T-helper 17 cell (primary cell): ENCODE data around the gene PHF21B. TPM values are rescaled to one million over a fixed set of nuclear protein-coding genes. Genes with fewer than 3 reads are reported as not detected.
"Not testable (repeated sequence)": the region's sequence is repeated elsewhere in the genome, so short reads cannot be mapped to it uniquely, and the experiment has no call there.

Source experiments
- ATAC-seq: fragments of 150-1000 bp; cut with Tn5 transposase; 2 replicates; pipeline ENCODE4 v1.10.0; 2021; ENCODE audit warnings: mild to moderate bottlenecking, moderate library complexity
- DNase-seq, 3 donors: peaks; one replicate each; pipeline versions ENCODE4 v3.0.0 to v3.0.0-alpha.2; 2020 to 2021
- H3K9me3 ChIP-seq: one replicate; pipeline ENCODE4 v1.7.0; 2013; ENCODE audit warnings: low read length, mild to moderate bottlenecking; ENCODE audit not compliant: control insufficient read depth, poor library complexity, severe bottlenecking
- H3K27ac Mint-ChIP-seq: one replicate; pipeline ENCODE4 v1.8.0; 2022; ENCODE audit warnings: mild to moderate bottlenecking, moderate library complexity, mixed read lengths
- H3K27me3 Mint-ChIP-seq: one replicate; pipeline ENCODE4 v1.8.0; 2022; ENCODE audit warnings: mixed read lengths
- H3K36me3 Mint-ChIP-seq: one replicate; pipeline ENCODE4 v1.8.0; 2022; ENCODE audit warnings: low read depth, mixed read lengths
- H3K4me1 Mint-ChIP-seq: one replicate; pipeline ENCODE4 v1.8.0; 2022; ENCODE audit warnings: mild to moderate bottlenecking, mixed read lengths
- H3K4me3 Mint-ChIP-seq: one replicate; pipeline ENCODE4 v1.8.0; 2022; ENCODE audit warnings: mild to moderate bottlenecking, moderate library complexity, mixed read lengths
- total RNA-seq, 4 donors: library from RNA in 2 of 4; stranded (reverse) in 2 of 4; gene quantifications; one replicate each; pipeline ENCODE4 v1.2.3 and lab custom pipeline; 2022 to 2026

PHF21B gene
- total RNA-seq, 2 donors from 2014 or later = not detected

GRCh38 chr22:44878483-44879300 is 131.1 kb downstream of the PHF21B start:
- H3K9me3 ChIP-seq = no peaks in the 10 kb centered on the region
- no peaks in the 10 kb centered on the region for H3K27me3 Mint-ChIP-seq
- no peaks in the 10 kb centered on the region for H3K4me1 Mint-ChIP-seq
- no peak overlapping the region for H3K4me3 Mint-ChIP-seq
- ATAC-seq = no peak
- no peak overlapping the region for H3K27ac Mint-ChIP-seq
- H3K36me3 Mint-ChIP-seq = no peaks in the 10 kb centered on the region
- DNase-seq = no peak

DNA sequence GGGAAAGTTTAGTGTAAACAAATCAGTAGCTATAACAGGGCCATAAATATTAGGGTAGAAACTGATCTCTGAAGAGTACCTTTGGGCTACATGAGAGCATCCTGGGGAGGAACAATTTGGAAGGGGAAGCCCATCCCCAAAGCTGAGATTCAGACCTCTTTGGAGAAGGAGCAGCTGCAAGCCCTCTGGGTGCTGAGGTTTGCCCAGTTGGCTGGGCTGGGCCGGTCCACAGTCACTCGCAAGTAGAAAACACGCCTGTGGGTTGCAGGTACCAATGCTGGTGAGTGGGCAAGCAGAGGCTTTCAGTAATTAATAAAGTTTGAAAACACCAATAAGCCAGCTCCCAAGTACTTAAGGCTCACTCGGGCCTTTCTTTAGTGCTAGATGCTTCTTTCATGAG is 132.9 kb downstream of the PHF21B start:
- peaks cover 4% of the 10 kb centered on the region for H3K27me3 Mint-ChIP-seq
- H3K9me3 ChIP-seq = no peaks in the 10 kb centered on the region
- ATAC-seq (no peak), DNase-seq (no peak)
- no peak overlapping the region for H3K27ac Mint-ChIP-seq
- H3K4me1 Mint-ChIP-seq = no peaks in the 10 kb centered on the region
- H3K36me3 Mint-ChIP-seq = no peaks in the 10 kb centered on the region
- no peak overlapping the region for H3K4me3 Mint-ChIP-seq

DNA sequence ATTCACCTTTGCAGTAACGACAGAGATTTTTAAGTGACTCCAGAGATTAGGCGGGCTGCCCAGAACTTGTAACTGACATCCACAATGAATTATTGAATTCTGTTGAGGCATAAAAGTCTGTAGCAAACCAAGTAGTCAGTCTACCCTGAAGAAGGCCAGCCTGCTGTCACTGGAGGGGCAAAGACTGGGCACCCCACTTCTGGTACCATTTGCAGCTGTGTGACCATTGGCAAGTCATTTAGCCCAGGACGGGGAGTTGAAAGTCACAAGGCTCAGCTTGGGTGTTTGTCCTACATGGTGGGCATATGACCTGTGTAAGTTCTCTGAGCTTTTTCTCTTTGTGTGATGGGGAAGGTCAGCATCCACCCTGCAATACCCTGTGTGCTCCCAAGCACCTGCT is 138.0 kb downstream of the PHF21B start:
- Mint-ChIP-seq H3K36me3 (peaks cover 2% of the 10 kb centered on the region), H3K4me1 (peaks cover 2% of the 10 kb centered on the region), H3K27me3 (peaks cover 18% of the 10 kb centered on the region), H3K27ac (no peak overlapping the region), H3K4me3 (no peak overlapping the region)
- DNase-seq = no peak
- ATAC-seq = no peak
- H3K9me3 ChIP-seq = no peaks in the 10 kb centered on the region

DNA sequence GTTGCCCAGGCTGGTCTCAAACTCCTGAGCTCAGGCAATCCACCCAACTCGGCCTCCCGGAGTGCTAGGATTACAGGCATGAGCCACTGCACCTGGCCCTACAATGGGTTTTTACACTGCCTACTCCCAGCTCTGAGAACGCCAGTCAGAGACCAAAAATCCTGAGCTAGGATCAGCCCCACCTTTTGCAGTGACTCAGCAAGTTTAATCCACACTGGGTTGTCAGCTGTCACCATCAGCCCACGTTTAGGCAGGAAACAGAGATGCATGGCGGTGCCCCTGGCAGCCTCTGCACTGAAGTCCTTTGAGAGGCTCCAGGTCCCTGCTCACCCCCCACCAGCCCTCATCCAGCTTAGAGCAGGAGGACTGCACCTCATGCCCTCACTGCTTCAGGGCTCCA is 139.8 kb downstream of the PHF21B start:
- H3K9me3 ChIP-seq = no peaks in the 10 kb centered on the region
- no peak for DNase-seq
- peaks cover 18% of the 10 kb centered on the region for H3K27me3 Mint-ChIP-seq
- H3K4me3 Mint-ChIP-seq = no peak overlapping the region
- H3K4me1 Mint-ChIP-seq = peaks cover 2% of the 10 kb centered on the region
- no peak overlapping the region for H3K27ac Mint-ChIP-seq
- peaks cover 2% of the 10 kb centered on the region for H3K36me3 Mint-ChIP-seq
- no peak for ATAC-seq

GRCh38 chr22:44869196-44869595 is 140.6 kb downstream of the PHF21B start:
- no peak for ATAC-seq
- H3K27ac Mint-ChIP-seq = no peak overlapping the region
- no peak for DNase-seq
- peaks cover 2% of the 10 kb centered on the region for H3K36me3 Mint-ChIP-seq
- no peak overlapping the region for H3K4me3 Mint-ChIP-seq
- H3K9me3 ChIP-seq = no peaks in the 10 kb centered on the region
- H3K27me3 Mint-ChIP-seq = peaks cover 18% of the 10 kb centered on the region
- peaks cover 2% of the 10 kb centered on the region for H3K4me1 Mint-ChIP-seq

DNA sequence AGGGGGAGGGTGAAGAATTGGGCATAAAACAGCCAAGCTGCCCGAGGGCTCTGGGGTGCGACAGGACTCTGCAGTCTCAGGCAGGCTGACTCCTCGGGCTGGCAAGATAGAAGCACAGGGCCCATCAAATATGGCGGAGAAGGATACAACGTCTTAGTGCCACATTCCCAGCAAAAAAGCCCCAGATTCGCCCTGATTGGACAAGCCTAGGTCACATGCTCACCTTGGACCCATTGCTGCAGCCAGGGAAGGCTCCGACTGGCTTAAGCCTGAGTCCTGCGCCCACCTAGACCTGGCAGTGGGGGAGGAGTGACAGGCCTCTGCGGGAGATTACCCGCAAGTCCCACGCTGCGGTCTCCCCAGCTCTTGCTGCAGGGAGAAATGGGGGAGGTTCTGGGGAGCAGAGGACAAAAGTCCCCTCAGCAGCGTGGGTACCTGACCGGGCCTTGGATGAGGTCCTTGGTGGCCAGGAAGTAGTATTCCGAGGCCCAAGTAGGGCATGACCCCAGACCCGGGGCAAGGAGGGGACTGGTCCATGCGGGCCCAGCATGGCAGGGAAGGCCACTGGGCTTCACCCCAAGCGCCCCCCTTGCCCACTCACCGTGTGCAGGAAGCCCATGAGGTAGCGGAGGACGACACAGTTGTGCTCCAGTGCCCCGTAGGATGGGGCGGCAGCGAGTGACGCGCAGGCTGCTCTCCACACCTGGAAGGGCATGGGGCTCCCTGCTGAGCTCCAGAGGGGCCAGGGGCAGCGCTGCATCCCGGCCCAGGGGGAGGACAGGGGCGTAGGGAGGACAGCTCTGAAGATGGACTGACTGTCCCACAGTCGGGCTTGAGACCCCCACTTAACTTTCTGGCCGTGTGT is 144.4 kb downstream of the PHF21B start:
- Mint-ChIP-seq H3K27me3 (peaks cover 17% of the 10 kb centered on the region), H3K36me3 (peaks cover 2% of the 10 kb centered on the region), H3K4me1 (peaks cover 2% of the 10 kb centered on the region), H3K4me3 (no peak overlapping the region), H3K27ac (no peak overlapping the region)
- H3K9me3 ChIP-seq = no peaks in the 10 kb centered on the region
- no peak for DNase-seq
- ATAC-seq = no peak

DNA sequence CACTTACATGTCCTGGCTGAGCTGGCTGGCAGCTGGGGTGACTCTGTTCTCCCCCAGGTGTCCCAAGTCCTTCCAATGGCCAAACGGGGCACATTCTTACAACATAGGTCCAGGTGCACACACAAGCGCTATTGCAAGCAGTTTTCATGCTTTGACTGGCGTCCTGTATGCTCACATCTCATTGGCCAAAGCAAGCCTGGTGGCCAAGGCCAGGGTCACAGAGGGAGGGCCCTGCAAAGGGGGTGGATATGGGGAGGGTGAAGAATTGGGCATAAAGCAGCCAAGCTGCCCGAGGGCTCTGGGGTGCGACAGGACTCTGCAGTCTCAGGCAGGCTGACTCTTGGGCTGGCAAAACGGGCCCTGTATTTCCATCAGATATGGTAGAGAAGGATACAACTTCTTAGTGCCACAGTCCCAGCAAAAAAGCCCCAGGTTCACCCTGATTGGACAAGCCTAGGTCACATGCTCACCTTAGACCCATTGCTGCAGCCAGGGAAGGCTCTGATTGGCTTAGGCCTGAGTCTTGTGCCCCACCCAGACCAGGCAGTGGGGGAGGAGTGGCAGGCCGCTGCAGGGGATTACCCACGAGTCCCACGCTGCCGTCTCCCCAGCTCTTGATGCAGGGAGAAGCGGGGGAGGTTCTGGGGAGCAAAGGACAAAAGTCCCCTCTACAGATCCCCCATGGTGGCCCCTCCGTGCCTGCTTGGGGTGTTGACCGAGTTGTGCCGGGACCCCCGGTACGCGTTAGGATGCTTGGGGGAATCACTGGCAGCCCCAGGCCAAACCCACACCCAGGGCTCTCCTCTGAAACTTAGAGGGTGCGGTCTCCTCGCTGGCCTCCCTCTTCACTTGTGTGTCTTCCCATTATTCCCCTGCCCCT is 146.6 kb downstream of the PHF21B start:
- Mint-ChIP-seq H3K36me3 (peaks cover 2% of the 10 kb centered on the region), H3K4me3 (no peak overlapping the region), H3K4me1 (peaks cover 2% of the 10 kb centered on the region), H3K27me3 (peaks cover 8% of the 10 kb centered on the region), H3K27ac (no peak overlapping the region)
- DNase-seq (no peak), ATAC-seq (no peak)
- no peaks in the 10 kb centered on the region for H3K9me3 ChIP-seq

DNA sequence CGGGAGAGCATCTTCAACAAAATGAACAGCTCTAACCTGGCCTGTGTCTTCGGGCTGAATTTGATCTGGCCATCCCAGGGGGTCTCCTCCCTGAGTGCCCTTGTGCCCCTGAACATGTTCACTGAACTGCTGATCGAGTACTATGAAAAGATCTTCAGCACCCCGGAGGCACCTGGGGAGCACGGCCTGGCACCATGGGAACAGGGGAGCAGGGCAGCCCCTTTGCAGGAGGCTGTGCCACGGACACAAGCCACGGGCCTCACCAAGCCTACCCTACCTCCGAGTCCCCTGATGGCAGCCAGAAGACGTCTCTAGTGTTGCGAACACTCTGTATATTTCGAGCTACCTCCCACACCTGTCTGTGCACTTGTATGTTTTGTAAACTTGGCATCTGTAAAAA is 147.5 kb downstream of the PHF21B start:
- H3K9me3 ChIP-seq = no peaks in the 10 kb centered on the region
- peaks cover 2% of the 10 kb centered on the region for H3K4me1 Mint-ChIP-seq
- no peak overlapping the region for H3K4me3 Mint-ChIP-seq
- H3K27me3 Mint-ChIP-seq = peaks cover 8% of the 10 kb centered on the region
- H3K27ac Mint-ChIP-seq = no peak overlapping the region
- ATAC-seq = no peak
- no peak for DNase-seq
- H3K36me3 Mint-ChIP-seq = peaks cover 2% of the 10 kb centered on the region

- Mint-ChIP-seq H3K36me3 (no peaks in the 10 kb centered on the region), H3K27me3 (peaks cover 8% of the 10 kb centered on the region), H3K4me1 (no peaks in the 10 kb centered on the region), H3K4me3 (no peak overlapping the region), H3K27ac (no peak overlapping the region)
- no peak for DNase-seq
- no peaks in the 10 kb centered on the region for H3K9me3 ChIP-seq
- ATAC-seq = no peak
These were observed 148.6 kb downstream of the PHF21B start for GRCh38 chr22:44861245-44861644.

DNA sequence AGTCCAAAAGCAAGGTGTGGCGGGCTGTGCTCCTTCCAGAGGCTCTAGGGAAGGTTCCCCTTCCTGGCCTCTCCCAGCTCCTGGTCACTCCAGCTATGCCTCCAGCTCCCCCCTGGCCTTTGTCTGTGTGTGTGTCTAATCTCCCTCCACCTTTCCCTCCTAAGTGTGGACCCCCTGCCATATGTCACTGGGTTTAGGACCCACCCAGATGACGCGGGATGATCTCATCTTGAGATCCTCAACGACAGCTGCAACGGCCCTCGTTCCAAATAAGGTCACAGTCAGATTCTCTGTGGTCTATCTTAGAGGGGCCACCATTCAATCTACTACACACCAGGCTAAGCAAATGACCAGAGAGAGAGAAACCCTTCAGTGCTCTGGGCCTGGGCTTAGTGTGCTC is 149.5 kb downstream of the PHF21B start:
- Mint-ChIP-seq H3K27ac (no peak overlapping the region), H3K36me3 (no peaks in the 10 kb centered on the region), H3K27me3 (peaks cover 8% of the 10 kb centered on the region), H3K4me3 (no peak overlapping the region), H3K4me1 (no peaks in the 10 kb centered on the region)
- DNase-seq (no peak), ATAC-seq (no peak)
- H3K9me3 ChIP-seq = no peaks in the 10 kb centered on the region

DNA sequence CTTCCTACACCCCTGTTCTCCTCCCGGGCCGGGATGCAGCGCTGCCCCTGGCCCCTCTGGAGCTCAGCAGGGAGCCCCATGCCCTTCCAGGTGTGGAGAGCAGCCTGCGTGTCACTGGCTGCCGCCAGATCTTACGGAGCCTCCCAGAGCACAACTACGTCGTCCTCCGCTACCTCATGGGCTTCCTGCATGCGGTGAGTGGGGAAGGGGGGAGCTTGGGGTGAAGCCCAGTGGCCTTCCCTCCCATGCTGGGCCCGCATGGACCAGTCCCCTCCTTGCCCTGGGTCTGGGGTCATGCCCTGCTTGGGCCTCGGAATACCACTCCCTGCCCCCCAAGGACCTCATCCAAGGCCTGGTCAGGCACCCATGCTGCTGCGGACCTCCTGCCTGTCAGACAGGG is 150.2 kb downstream of the PHF21B start:
- no peak for ATAC-seq
- H3K4me1 Mint-ChIP-seq = no peaks in the 10 kb centered on the region
- no peak overlapping the region for H3K4me3 Mint-ChIP-seq
- H3K27ac Mint-ChIP-seq = no peak overlapping the region
- no peaks in the 10 kb centered on the region for H3K9me3 ChIP-seq
- H3K36me3 Mint-ChIP-seq = no peaks in the 10 kb centered on the region
- peaks cover 8% of the 10 kb centered on the region for H3K27me3 Mint-ChIP-seq
- DNase-seq = no peak

DNA sequence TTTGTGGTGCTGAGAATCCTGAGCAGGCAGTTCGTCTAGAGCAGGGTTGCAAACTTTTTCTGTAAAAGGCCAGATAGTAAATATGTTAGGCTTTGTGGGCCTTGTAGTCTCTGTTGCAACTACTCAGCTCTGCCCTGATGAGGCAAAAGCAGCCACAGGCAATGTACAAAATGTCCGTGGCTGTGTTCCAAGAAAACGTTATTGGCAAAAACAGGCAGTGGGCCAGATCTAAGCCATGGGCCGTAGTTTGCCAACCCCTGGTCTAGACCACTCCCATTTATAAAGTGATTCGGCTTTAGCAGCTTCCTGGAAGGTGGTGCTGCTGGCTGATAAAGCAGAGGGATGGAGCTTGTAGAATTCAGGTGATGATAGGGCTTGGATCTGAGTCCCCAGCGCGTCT is 151.0 kb downstream of the PHF21B start:
- H3K27me3 Mint-ChIP-seq = not testable (repeated sequence)

GRCh38 chr22:44855855-44856254 is 153.9 kb downstream of the PHF21B start:
- no peaks in the 10 kb centered on the region for H3K9me3 ChIP-seq
- Mint-ChIP-seq H3K4me3 (no peak overlapping the region), H3K27ac (no peak overlapping the region), H3K36me3 (no peaks in the 10 kb centered on the region), H3K27me3 (no peaks in the 10 kb centered on the region), H3K4me1 (peaks cover 3% of the 10 kb centered on the region)
- DNase-seq (no peak), ATAC-seq (no peak)

More for the DNA sequence above, 151.0 kb downstream of the PHF21B start:
- H3K36me3 Mint-ChIP-seq, H3K9me3 ChIP-seq, H3K4me3 Mint-ChIP-seq, H3K4me1 Mint-ChIP-seq, H3K27ac Mint-ChIP-seq, ATAC-seq, DNase-seq: not testable (repeated sequence)
